ENCODE measurements around the gene FAM107B.
A peak's percentile ranks its signal among the peaks of the same experiment; 100 is the strongest.

The FAM107B gene

GRCh38 chr10:14586901-14587300, 187.8 kb downstream of the FAM107B start:
- Histone ChIP-seq H3K27ac (ENCODE audit: low read depth, low read length) (no peak overlapping the region), H2BK5ac (ENCODE audit: low read length) (no peak overlapping the region), H4K5ac (ENCODE audit: low read length) (no peak overlapping the region), H3K79me2 (ENCODE audit: control insufficient read depth, insufficient read depth, low read length) (peaks cover 18% of the 10 kb centered on the region), H3K27me3 (ENCODE audit: insufficient read depth, low read length, poor library complexity) (no peaks in the 10 kb centered on the region), H2AK5ac (ENCODE audit: low read length) (no peak overlapping the region), H3K56ac (ENCODE audit: low read length) (no peak overlapping the region), H4K8ac (ENCODE audit: low read depth, low read length) (no peak overlapping the region), H3K79me1 (ENCODE audit: low read length) (peaks cover 12% of the 10 kb centered on the region), H3K4me2 (ENCODE audit: low read length) (no peak overlapping the region), H3K36me3 (ENCODE audit: control insufficient read depth, insufficient read depth, low read length) (no peaks in the 10 kb centered on the region), H3K23ac (ENCODE audit: low read length) (no peak overlapping the region), H3K4ac (ENCODE audit: low read depth, low read length) (no peak overlapping the region), H3K9ac (ENCODE audit: low read length) (no peak overlapping the region), H3K4me3 (ENCODE audit: low read length) (no peak overlapping the region), H3K4me1 (ENCODE audit: control insufficient read depth, low read depth, low read length) (peaks cover 6% of the 10 kb centered on the region), H2BK120ac (ENCODE audit: low read depth, low read length) (no peak overlapping the region), H2BK15ac (replicated peaks; ENCODE audit: low read depth) (no peak overlapping the region), H3K18ac (ENCODE audit: low read length) (no peak overlapping the region)
- whole genome bisulfite sequencing (ENCODE audit: extremely low coverage, insufficient coverage, low lambda C conversion rate) = no CpG with 5 or more reads among the region's 6 CpGs
- DNase-seq = no peak

- DNase-seq = peak; percentile 53
- no peak overlapping the region for H2BK15ac ChIP-seq (replicated peaks; ENCODE audit: low read depth)
- no peak overlapping the region for H2AK5ac ChIP-seq (ENCODE audit: low read length)
- no peaks in the 10 kb centered on the region for H3K27me3 ChIP-seq (ENCODE audit: insufficient read depth, low read length, poor library complexity)
- no peak overlapping the region for H4K8ac ChIP-seq (ENCODE audit: low read depth, low read length)
- peaks cover 13% of the 10 kb centered on the region for H3K79me1 ChIP-seq (ENCODE audit: low read length)
- no peak overlapping the region for H3K4ac ChIP-seq (ENCODE audit: low read depth, low read length)
- H3K4me1 ChIP-seq (ENCODE audit: control insufficient read depth, low read depth, low read length) = peaks cover 6% of the 10 kb centered on the region
- no peak overlapping the region for H3K4me3 ChIP-seq (ENCODE audit: low read length)
- WGBS (ENCODE audit: extremely low coverage, insufficient coverage, low lambda C conversion rate) = no CpG with 5 or more reads among the region's 15 CpGs
- no peak overlapping the region for H2BK5ac ChIP-seq (ENCODE audit: low read length)
- H3K27ac ChIP-seq (ENCODE audit: low read depth, low read length) = no peak overlapping the region
- H3K79me2 ChIP-seq (ENCODE audit: control insufficient read depth, insufficient read depth, low read length) = peaks cover 18% of the 10 kb centered on the region
- H3K56ac ChIP-seq (ENCODE audit: low read length) = no peak overlapping the region
- no peaks in the 10 kb centered on the region for H3K36me3 ChIP-seq (ENCODE audit: control insufficient read depth, insufficient read depth, low read length)
- H3K9ac ChIP-seq (ENCODE audit: low read length) = no peak overlapping the region
- H4K5ac ChIP-seq (ENCODE audit: low read length) = no peak overlapping the region
- no peak overlapping the region for H3K23ac ChIP-seq (ENCODE audit: low read length)
- no peak overlapping the region for H2BK120ac ChIP-seq (ENCODE audit: low read depth, low read length)
- H3K18ac ChIP-seq (ENCODE audit: low read length) = no peak overlapping the region
- no peak overlapping the region for H3K4me2 ChIP-seq (ENCODE audit: low read length)
These were observed 189.2 kb downstream of the FAM107B start for GRCh38 chr10:14585287-14586193.

GRCh38 chr10:14584661-14585060, 190.0 kb downstream of the FAM107B start:
- no peaks in the 10 kb centered on the region for H3K27me3 ChIP-seq (ENCODE audit: insufficient read depth, low read length, poor library complexity)
- no peak overlapping the region for H3K4ac ChIP-seq (ENCODE audit: low read depth, low read length)
- no peaks in the 10 kb centered on the region for H3K36me3 ChIP-seq (ENCODE audit: control insufficient read depth, insufficient read depth, low read length)
- H2AK5ac ChIP-seq (ENCODE audit: low read length) = no peak overlapping the region
- no peak overlapping the region for H3K23ac ChIP-seq (ENCODE audit: low read length)
- H2BK120ac ChIP-seq (ENCODE audit: low read depth, low read length) = no peak overlapping the region
- no peak overlapping the region for H3K4me2 ChIP-seq (ENCODE audit: low read length)
- peaks cover 13% of the 10 kb centered on the region for H3K79me1 ChIP-seq (ENCODE audit: low read length)
- DNase-seq = no peak
- no CpG with 5 or more reads among the region's 3 CpGs for WGBS (ENCODE audit: extremely low coverage, insufficient coverage, low lambda C conversion rate)
- no peak overlapping the region for H4K5ac ChIP-seq (ENCODE audit: low read length)
- H4K8ac ChIP-seq (ENCODE audit: low read depth, low read length) = no peak overlapping the region
- H3K4me1 ChIP-seq (ENCODE audit: control insufficient read depth, low read depth, low read length) = peaks cover 6% of the 10 kb centered on the region
- H3K18ac ChIP-seq (ENCODE audit: low read length) = no peak overlapping the region
- H2BK15ac ChIP-seq (replicated peaks; ENCODE audit: low read depth) = no peak overlapping the region
- H3K56ac ChIP-seq (ENCODE audit: low read length) = no peak overlapping the region
- no peak overlapping the region for H2BK5ac ChIP-seq (ENCODE audit: low read length)
- peaks cover 18% of the 10 kb centered on the region for H3K79me2 ChIP-seq (ENCODE audit: control insufficient read depth, insufficient read depth, low read length)
- no peak overlapping the region for H3K9ac ChIP-seq (ENCODE audit: low read length)
- no peak overlapping the region for H3K4me3 ChIP-seq (ENCODE audit: low read length)
- H3K27ac ChIP-seq (ENCODE audit: low read depth, low read length) = no peak overlapping the region

GRCh38 chr10:14583967-14584366, 190.7 kb downstream of the FAM107B start:
- no peak overlapping the region for H2BK5ac ChIP-seq (ENCODE audit: low read length)
- no peak overlapping the region for H3K56ac ChIP-seq (ENCODE audit: low read length)
- H3K23ac ChIP-seq (ENCODE audit: low read length) = no peak overlapping the region
- H3K4me3 ChIP-seq (ENCODE audit: low read length) = no peak overlapping the region
- DNase-seq = no peak
- peaks cover 13% of the 10 kb centered on the region for H3K79me1 ChIP-seq (ENCODE audit: low read length)
- H3K27ac ChIP-seq (ENCODE audit: low read depth, low read length) = no peak overlapping the region
- peaks cover 6% of the 10 kb centered on the region for H3K4me1 ChIP-seq (ENCODE audit: control insufficient read depth, low read depth, low read length)
- no peaks in the 10 kb centered on the region for H3K27me3 ChIP-seq (ENCODE audit: insufficient read depth, low read length, poor library complexity)
- no CpG with 5 or more reads among the region's 4 CpGs for WGBS (ENCODE audit: extremely low coverage, insufficient coverage, low lambda C conversion rate)
- no peak overlapping the region for H3K9ac ChIP-seq (ENCODE audit: low read length)
- H4K8ac ChIP-seq (ENCODE audit: low read depth, low read length) = no peak overlapping the region
- H3K4ac ChIP-seq (ENCODE audit: low read depth, low read length) = no peak overlapping the region
- H3K79me2 ChIP-seq (ENCODE audit: control insufficient read depth, insufficient read depth, low read length) = peaks cover 18% of the 10 kb centered on the region
- H3K4me2 ChIP-seq (ENCODE audit: low read length) = no peak overlapping the region
- no peak overlapping the region for H4K5ac ChIP-seq (ENCODE audit: low read length)
- H3K36me3 ChIP-seq (ENCODE audit: control insufficient read depth, insufficient read depth, low read length) = no peaks in the 10 kb centered on the region
- H2AK5ac ChIP-seq (ENCODE audit: low read length) = no peak overlapping the region
- H2BK120ac ChIP-seq (ENCODE audit: low read depth, low read length) = no peak overlapping the region
- H3K18ac ChIP-seq (ENCODE audit: low read length) = no peak overlapping the region
- H2BK15ac ChIP-seq (replicated peaks; ENCODE audit: low read depth) = no peak overlapping the region

GRCh38 chr10:14583252-14583651, 191.4 kb downstream of the FAM107B start:
- H3K79me1 ChIP-seq (ENCODE audit: low read length) = peaks cover 13% of the 10 kb centered on the region
- H4K8ac ChIP-seq (ENCODE audit: low read depth, low read length) = no peak overlapping the region
- H3K18ac ChIP-seq (ENCODE audit: low read length) = no peak overlapping the region
- H3K27me3 ChIP-seq (ENCODE audit: insufficient read depth, low read length, poor library complexity) = no peaks in the 10 kb centered on the region
- H2BK5ac ChIP-seq (ENCODE audit: low read length) = no peak overlapping the region
- DNase-seq = no peak
- no peak overlapping the region for H3K23ac ChIP-seq (ENCODE audit: low read length)
- no peak overlapping the region for H2AK5ac ChIP-seq (ENCODE audit: low read length)
- no peak overlapping the region for H3K4ac ChIP-seq (ENCODE audit: low read depth, low read length)
- H4K5ac ChIP-seq (ENCODE audit: low read length) = no peak overlapping the region
- H3K27ac ChIP-seq (ENCODE audit: low read depth, low read length) = no peak overlapping the region
- no peak overlapping the region for H3K56ac ChIP-seq (ENCODE audit: low read length)
- H3K36me3 ChIP-seq (ENCODE audit: control insufficient read depth, insufficient read depth, low read length) = no peaks in the 10 kb centered on the region
- no CpG with 5 or more reads among the region's 11 CpGs for WGBS (ENCODE audit: extremely low coverage, insufficient coverage, low lambda C conversion rate)
- no peak overlapping the region for H3K4me3 ChIP-seq (ENCODE audit: low read length)
- peaks cover 16% of the 10 kb centered on the region for H3K79me2 ChIP-seq (ENCODE audit: control insufficient read depth, insufficient read depth, low read length)
- H2BK15ac ChIP-seq (replicated peaks; ENCODE audit: low read depth) = no peak overlapping the region
- no peak overlapping the region for H3K4me2 ChIP-seq (ENCODE audit: low read length)
- no peak overlapping the region for H3K9ac ChIP-seq (ENCODE audit: low read length)
- H3K4me1 ChIP-seq (ENCODE audit: control insufficient read depth, low read depth, low read length) = peaks cover 8% of the 10 kb centered on the region
- H2BK120ac ChIP-seq (ENCODE audit: low read depth, low read length) = no peak overlapping the region

All from mesendoderm (in vitro differentiated cells).